A549 treated with AZD9567 at 1 μM for 4 hours (cell line): ENCODE results near the gene VIPAS39. TPM values are rescaled to one million over a fixed set of nuclear protein-coding genes. Genes with fewer than 3 reads are reported as not detected.

ENCODE experiments used
- total RNA-seq: library from RNA; stranded (reverse); fragments of 200-300 nt; extraction: Qiagen RNA extraction; gene quantifications from 5 replicates; pipeline ENCODE4 v1.2.3, GENCODE V29; 2022; ENCODE audit not compliant: insufficient read depth

The VIPAS39 gene
- total RNA-seq, result 13.0 to 31.4 TPM (median 14.8 TPM) in 5 replicates

GRCh38 chr14:77457522-77458248, at the start of gene VIPAS39, which contains the start of gene AHSA1:
VIPAS39 (minus strand) TSS chr14:77457601; CDS start chr14:77454102, 3,499 bp downstream.
AHSA1 (plus strand) TSS chr14:77458093; CDS start chr14:77458190, 97 bp downstream.

DNA sequence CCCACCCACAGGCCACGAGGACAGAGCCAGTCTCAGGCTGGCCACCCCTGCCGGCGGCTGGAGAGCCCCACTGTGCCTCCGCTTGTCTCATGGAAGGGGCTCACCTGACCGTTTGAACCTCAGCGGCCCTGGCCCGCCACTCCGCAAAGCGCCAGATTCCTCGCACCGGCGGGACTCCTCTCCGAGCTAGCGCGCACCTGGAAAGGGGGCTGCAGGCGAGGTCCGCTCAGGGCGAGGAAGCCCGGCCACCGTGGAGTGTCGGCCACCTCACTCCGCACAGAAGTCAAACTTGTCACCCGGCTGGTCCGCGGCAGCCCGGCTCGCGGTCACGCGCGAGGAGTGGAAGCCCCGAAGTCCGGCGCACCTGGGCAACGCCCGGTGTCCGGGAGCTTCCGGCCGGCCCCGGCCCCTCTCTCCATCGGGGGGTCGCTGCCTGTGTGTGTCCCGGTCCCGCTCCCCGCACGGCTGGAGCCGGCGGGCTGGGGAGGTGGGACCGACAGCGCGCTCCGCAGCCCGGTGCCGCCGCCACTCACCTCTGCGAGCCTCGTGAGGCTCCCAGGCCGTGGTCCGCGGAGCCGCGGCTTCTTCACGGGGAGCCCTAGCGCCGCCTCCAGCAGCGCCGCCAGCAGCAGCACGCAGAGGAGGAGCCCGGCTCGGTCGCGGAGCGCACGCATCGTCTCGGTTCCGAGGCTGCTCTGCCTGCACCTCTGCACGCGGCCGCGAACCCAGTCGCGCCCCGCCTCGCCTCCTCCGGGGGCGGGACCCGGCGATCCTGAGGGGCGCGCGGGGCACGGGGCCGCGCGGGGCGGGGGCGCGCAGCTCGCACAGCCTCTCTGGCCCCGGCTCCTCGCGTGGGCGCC, 40.9 kb upstream of the VIPAS39 start, which contains the start of gene ISM2:
ISM2 (minus strand) TSS at position 697 of the 860 bp plus-strand sequence; CDS start at position 674, 23 bp downstream.

DNA sequence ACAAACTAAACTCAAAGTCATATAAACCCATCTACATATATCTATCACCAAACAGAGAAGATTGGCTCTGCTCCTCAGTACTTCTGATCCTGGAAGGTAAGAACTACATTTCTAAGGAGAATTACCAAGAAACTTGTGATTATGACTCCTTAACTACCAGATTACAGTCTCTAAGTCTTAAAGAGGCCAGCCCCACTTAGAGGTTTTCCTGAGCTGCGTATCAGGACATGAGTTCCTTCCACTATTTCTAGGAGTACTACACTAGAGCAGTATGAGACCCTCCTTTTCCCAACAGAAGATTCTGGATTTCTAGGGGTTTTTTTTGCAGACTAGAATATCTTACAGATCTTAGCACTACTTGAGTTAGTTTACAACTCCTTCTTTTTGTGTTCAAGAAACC, 34.0 kb downstream of the VIPAS39 start, which contains the start of gene NOXRED1:
NOXRED1 (minus strand) TSS at position 101 of the 400 bp plus-strand sequence. CDS start 634 bp downstream, outside the sequence.

DNA sequence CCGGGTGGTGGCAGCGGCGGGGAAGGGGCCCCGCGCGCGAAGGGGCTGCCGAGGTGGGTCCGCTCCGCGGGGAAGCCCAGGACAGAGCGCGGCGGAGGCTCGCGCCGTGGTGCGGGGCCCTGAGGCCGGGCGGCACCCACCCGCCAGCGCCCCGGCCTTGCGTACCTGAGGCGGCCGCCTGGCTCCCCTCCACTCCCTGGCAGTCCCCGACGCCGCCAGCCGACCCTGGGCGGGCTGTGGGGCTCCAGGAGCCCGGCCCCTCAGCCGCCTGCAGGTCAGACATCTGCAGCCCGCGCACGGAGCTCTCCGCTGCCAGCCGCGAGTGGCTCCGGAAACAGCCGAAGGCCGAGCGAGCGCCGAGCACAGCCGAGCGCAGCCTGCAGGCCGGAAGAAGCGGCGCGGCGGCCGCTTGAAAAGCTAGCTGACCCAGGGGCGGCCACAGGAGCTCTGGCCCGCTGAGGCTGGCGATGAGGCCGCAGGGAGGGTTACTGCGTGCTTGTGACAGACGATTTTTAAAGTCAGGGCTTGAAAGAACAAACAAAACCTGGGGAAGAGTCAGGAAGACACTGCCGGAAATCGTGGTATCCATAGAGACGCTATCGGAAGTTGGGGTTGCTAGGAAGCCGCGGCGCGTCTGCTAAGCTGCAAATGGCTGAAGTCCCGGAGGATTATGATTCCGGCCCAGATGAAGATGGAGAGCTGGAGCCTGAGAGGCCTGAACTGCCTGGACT, 80.5 kb downstream of the VIPAS39 start, which contains the start of the genes SAMD15 and TMED8:
SAMD15 (plus strand) TSS at position 609 of the 731 bp plus-strand sequence; CDS start at position 649, 40 bp downstream.
TMED8 (minus strand) TSS at position 324 of the 731 bp plus-strand sequence; CDS start at position 283, 41 bp downstream.

Other genes starting within 250 kb of the VIPAS39 start
- not detected in 5 replicates for gene NGB, start 186.4 kb downstream of the VIPAS39 start, total RNA-seq
- gene POMT2, start 136.7 kb downstream of the VIPAS39 start, total RNA-seq, result 27.6 to 49.6 TPM (median 32.2 TPM) in 5 replicates
- gene GSTZ1, start 136.6 kb downstream of the VIPAS39 start, total RNA-seq, result 18.8 to 36.0 TPM (median 34.0 TPM) in 5 replicates
- 5.6 to 10.3 TPM (median 7.2 TPM) in 5 replicates for gene TMED8, start 80.5 kb downstream of the VIPAS39 start, total RNA-seq
- 1.4 to 5.9 TPM (median 1.5 TPM) in 5 replicates for gene SAMD15, start 80.2 kb downstream of the VIPAS39 start, total RNA-seq
- gene NOXRED1, start 34.1 kb downstream of the VIPAS39 start, total RNA-seq, result 0.08 to 0.12 TPM in 2 of 5 replicates, not detected in the others
- gene AHSA1, start 492 bp upstream of the VIPAS39 start, total RNA-seq, result 228 to 434 TPM (median 236 TPM) in 5 replicates
- gene ISM2, start 41.2 kb upstream of the VIPAS39 start, total RNA-seq, result 0.26 to 0.52 TPM (median 0.34 TPM) in 4 of 5 replicates, not detected in the other
- gene SPTLC2, start 159.0 kb upstream of the VIPAS39 start, total RNA-seq, result 28.0 to 38.2 TPM (median 33.9 TPM) in 5 replicates